VCaP (cell line): Measurements from ENCODE around the gene ICA1.

Experiments used
- H3K27ac ChIP-seq: fragments of 450-650 bp; 2 replicates; pipeline ENCODE4 v1.5.1; 2017
- TF ChIP-seq, protein P1 (sequence below): fragments of 450-650 bp; conservative IDR thresholded peaks from 2 replicates; pipeline ENCODE4 v1.5.1; 2017; ENCODE audit warnings: mild to moderate bottlenecking, moderate library complexity

Gene ICA1

DNA sequence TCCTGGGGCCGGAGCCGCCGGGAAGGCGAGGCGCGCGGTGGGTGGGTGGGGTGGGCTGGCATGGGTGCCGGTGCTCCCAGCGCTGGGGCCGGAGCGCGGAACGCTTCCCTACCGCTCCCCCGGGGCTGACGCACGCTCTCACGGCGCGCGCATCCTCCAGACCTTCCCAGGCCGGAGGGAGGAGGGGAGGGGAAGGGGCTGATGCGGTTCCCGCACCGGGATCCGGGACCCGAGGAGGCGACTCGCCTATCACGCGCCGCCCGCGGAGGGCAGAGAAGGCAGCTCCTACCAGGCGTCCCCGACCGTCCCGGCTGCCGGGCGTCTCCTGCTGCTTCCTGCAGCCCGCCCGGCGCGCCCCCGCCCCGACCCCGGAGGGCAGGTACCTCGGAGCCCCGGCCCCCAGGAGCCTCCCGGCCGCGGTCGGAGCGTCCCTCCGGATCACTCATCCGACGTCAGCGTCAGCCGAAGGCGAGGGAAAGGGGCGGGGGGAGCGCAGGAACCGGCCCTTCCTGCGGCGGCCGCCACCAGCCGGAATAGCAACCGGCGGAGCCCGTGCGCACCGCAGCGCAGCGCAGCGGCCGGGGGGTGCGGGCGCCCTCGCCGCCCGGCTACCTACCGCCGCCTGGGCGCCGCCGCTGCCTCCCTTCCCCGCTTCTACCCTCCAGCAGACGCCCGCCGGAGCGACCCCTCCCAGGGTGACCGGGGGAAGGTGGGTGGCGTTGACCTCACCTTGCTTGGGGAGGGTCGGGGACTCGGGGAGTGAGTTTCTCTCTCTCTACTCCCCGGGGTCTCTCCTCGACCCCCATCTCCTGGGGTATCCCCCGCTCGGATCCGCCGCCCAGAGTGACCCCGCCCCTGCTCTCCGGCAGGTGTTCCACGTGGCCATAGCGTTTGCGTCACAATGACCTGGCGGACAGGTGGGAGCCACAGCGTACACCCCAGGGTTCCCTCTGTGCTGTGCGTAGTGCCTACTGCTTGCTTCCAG lies at the start of gene ICA1:
Gene ICA1, minus strand, starts transcription at position 457 of the 985 bp plus-strand sequence. CDS start 26,241 bp downstream, outside the sequence.
- TF ChIP-seq, protein P1, sequence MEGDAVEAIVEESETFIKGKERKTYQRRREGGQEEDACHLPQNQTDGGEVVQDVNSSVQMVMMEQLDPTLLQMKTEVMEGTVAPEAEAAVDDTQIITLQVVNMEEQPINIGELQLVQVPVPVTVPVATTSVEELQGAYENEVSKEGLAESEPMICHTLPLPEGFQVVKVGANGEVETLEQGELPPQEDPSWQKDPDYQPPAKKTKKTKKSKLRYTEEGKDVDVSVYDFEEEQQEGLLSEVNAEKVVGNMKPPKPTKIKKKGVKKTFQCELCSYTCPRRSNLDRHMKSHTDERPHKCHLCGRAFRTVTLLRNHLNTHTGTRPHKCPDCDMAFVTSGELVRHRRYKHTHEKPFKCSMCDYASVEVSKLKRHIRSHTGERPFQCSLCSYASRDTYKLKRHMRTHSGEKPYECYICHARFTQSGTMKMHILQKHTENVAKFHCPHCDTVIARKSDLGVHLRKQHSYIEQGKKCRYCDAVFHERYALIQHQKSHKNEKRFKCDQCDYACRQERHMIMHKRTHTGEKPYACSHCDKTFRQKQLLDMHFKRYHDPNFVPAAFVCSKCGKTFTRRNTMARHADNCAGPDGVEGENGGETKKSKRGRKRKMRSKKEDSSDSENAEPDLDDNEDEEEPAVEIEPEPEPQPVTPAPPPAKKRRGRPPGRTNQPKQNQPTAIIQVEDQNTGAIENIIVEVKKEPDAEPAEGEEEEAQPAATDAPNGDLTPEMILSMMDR, result no peak
- peak within 1 kb of the TSS; percentile 95 for H3K27ac ChIP-seq

DNA sequence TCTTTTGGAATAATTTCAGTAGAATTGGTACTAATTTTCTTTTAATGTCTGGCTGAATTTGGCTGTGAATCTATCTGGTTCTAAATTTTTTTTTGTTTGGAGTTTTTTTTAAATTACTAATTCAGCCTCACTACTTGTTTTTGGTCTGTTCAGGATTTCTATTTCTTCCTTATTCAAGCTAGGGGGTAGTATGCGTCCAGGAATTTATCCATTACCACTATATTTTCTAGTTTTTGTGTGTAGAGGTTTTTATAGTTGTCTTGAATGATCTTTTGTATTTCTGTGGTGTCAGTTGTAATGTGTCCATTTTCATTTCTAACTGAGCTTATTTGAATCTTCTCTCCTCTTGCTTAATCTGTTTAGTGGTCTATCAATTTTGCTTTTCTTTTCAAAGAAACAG lies 48.9 kb upstream of the ICA1 start:
- TF ChIP-seq, protein P1, result no peak
- no peak overlapping the region for H3K27ac ChIP-seq

DNA sequence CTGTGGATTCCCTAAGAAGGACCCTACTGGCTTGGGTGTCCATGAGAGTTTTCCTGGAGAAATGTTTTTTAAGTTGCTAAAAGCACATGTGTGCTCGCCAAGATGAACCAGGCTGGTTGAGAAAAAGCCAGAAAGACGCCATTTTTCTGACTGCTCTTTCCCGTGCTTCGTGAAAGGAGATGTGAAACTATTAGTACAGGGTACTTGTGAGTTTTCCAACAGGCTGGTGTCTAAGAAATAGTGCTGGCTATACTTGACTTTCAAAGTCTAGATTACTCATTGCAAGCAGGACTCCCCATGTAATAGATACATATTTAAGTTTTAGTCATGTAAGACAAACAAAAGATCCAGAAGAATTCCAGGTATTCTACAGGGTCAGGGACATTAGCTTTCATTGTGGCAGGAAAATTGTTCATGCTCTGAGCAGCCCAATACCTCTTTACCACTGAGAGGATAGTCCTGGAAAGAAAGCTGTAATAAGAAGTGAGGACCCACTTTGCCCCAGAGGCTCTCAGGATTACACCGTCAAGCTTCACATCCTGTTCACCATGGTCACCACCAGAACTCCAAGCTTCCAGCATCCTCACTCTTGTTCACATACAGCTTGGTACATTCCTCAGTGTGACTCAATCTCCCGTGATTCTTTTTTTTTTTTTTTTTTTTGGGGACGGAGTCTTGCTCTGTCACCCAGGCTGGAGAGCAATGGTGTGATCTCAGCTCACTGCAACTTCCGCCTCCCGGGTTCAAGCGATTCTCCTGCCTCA lies 43.8 kb upstream of the ICA1 start:
- H3K27ac ChIP-seq, result no peak overlapping the region
- TF ChIP-seq, protein P1, result no peak

DNA sequence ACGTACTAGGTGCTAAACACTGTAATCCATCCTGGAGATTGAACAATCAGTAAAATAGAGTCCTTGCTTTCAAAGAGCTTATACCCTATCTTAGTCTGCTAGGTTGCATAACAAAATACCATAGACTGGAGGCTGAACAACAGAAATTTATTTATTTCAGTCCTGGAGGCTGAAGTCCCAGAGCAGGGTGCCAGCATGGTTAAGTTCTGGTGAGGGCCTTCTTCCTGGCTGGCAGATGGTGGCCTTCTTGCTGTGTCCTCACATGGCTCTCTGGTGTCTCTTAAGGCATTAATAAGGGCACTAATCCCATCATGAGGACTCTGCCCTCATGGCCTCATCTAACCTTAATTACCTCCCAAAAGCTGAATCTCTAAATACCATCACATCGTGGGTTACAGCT lies 43.1 kb upstream of the ICA1 start:
- H3K27ac ChIP-seq, result no peak overlapping the region
- TF ChIP-seq, protein P1, result no peak

DNA sequence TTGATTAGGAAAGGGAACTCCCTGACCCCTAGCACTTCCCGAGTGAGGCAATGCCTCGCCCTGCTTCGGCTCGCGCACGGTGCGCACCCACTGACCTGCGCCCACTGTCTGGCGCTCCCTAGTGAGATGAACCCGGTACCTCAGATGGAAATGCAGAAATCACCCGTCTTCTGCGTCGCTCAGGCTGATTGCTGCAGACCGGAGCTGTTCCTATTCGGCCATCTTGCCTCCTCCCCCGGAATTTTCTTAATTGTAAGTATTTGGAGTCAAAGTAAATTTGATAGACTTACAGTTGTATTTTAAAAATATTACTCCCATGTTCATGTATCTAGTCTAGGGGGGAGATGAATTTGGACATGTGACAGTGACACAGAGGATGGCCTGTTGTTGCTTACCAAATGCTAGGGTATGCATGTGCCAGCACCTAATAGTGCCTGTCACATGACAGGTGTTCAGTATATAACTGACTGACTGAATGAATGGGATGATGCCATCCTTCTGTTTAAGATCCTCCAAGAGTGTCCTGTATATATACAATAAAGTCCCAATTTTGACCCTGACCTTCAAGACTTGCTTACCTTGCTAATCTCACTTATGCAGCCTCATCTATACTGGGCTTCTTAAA lies 42.0 kb upstream of the ICA1 start:
- peak overlapping the region; percentile 81 for H3K27ac ChIP-seq
- TF ChIP-seq, protein P1, result 0 out of 2 replicates have a peak, but pooled peaks have one; percentile 8

DNA sequence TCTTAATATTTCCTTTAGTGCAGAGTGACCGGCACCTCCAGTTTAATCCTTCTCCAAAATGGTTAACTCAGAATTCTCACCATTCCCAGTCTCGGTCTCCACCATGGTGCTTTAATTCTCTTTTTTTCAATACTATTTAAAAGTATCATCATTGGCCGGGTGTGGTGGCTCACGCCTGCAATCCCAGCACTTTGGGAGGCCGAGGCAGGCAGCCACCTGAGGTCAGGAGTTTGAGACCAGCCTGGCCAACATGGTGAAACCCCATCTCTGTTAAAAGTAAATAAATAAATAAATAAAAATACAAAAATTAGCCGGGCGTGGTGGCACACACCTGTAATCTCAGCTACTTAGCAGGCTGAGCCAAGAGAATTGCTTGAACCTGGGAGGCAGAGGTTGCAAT lies 35.1 kb upstream of the ICA1 start:
- peak overlapping the region; percentile 69; the same call in 1 of the 2 replicates for H3K27ac ChIP-seq

DNA sequence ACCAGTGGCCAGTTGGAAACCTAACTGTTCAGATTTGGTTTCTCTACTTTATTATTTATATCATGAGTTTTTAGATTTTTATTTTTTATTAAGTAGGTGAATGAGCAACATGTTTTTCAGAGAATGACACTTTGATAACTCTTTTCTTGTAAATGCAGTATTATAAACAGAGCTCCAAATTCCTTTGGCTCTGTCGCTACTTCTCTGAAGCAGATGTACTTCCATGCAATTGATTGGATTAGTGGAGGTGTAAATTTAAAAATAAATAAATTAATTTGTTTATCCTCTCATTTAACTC lies 34.3 kb upstream of the ICA1 start:
- peak overlapping the region; percentile 69; the same call in 1 of the 2 replicates for H3K27ac ChIP-seq
- TF ChIP-seq, protein P1, result peak; percentile 35
